HG03108 (cell line): ENCODE data around the gene HSPA9.

ENCODE experiments used
- ATAC-seq: cut with Tn5 transposase; IDR thresholded peaks from one replicate; pipeline ENCODE4 v1.9.1; 2021; ENCODE audit warnings: moderate library complexity; ENCODE audit not compliant: unreplicated experiment

HSPA9 gene

DNA sequence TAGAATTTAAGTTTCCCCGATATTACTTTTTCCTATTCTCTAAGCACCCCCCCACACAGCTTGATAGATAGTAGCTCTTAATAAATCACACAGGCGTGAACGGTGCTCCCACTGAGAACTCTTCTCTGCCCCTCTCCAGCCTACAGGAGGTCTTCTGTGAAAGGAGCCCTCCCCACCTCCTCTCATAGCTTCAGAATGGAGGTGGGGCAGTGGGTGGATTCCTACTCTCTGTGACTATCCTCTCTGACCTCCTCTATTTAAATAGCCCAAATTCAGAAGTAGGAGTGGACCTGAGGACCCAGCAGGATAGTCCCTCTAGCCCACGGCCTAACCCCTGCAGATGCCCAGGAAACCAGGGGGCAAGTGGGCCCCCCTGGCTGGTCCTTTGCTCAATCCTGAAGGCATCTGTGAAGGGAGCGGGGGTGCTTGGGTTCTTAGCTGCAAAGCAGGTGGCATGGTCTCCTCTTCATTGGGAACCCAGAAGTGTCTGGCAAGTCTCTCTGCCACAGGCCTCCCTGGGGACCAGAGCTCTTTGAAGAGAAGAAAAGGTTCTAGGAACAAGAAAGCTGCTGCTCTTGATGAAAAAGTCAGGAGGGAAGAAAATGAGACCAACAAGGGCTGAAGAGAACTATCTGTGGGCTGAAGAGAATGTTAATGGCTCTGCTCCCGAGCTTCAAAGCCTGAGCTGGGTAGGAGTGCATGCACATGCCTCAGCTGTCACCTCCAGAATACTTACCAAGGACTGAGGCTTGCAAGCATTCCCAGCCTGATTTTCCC is 21.1 kb upstream of the HSPA9 start:
- ATAC-seq, result no peak

DNA sequence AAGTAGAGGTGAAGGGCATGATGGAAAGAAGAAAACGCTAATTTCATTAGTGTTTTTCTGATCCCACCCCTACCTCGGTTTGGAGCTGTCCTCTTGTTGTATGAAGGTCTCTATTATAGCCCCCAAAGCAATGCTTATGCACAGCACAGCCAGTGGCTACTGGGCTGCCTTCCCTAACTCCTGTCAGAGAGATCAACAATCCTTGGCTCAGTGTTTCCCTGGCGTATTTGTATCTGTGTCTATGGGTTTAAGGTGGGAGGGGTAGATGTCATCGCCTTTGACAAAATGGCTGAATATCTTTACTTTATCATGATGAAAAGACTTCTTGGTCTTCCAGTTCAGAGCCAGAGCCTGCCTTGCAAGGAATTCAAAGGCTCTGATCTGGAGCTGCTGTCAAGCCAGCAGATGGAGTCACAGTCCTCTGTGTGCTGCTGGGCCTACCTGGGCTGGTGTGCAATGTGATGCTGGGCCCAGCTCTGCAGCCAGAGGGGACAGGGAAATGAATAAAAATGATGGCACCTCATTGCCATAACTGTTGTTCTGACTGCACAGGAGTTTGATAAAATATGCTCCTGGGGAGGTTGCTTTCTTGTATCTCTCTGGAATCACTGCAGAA is 20.1 kb upstream of the HSPA9 start:
- ATAC-seq, result no peak

GRCh38 chr5:138594305-138595058 is 19.3 kb upstream of the HSPA9 start:
- no peak for ATAC-seq

DNA sequence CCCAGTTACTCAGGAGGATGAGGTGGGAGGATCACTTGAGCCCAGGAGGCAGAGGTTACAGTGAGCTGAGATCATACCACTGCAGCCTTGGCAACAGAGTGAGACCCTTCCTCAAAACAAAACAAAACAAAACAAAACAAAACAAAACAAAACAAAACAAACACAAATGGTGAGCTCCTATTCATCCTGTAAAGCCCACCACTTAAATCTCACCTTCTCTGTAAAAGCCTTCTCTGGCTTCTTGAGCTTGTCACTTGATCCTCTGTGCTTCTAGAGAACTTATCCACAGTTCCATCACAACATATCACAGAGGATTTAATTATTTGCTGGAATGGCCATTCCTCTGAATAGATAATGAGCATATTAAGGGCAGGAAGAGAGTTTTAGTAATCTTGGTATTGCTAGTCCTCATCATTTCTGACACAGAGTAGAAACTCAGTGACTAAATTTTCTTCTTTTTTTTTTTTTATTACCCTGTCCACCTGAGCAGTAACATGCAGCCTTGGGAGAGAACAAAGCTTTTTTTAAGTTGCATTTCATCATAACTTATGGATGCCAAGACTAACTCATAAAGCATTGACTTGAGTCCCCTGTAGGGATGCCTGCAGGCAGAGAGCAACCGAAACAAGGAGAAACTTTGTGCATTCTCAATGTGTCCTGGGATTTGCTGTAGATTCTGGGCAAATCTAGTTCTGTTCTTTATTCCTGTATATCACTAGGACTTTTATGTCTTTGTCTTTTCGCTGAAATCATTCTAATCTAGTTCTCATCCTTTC is 13.0 kb upstream of the HSPA9 start:
- ATAC-seq, result no peak

DNA sequence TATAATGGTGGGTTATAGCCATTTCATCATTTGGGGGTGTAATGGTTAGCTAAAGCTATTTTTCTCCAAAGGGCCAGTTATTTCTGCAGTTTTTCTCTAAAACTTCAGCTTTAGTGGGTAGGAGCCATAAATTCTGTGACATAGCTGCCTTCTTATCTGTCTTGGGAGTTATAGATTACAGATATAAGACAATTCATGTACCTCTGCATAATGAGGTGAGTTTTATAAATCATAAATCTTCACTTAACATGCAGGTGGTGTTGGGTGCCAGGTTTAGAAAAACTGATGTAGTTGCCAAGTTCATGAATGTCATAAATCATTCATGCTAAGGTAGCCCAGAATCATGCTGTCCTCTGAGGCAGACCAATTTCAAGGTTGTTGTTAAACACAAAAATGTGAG is 10.0 kb upstream of the HSPA9 start:
- ATAC-seq, result no peak

GRCh38 chr5:138583984-138584637 is 8.9 kb upstream of the HSPA9 start:
- ATAC-seq, result no peak

GRCh38 chr5:138582959-138583358 is 7.8 kb upstream of the HSPA9 start:
- no peak for ATAC-seq

DNA sequence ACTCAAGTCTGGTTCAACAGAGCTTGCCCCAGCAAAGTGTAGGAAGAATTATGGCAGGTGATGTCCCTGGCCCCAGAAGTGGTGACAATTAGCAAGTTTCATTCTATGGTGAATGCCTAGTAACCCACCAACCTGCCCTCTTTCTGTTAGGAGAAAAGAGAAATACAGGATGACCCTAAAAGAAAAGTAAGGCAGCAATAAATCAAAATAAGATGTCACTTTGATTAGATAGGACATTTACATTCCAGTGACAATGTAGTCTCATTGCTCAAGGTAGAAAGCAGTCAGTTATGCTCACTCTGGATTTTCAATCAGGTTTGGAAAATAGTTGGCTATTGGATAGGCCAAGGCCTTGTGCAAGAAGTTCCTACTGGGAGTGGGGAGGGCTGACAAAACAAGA is 5.6 kb upstream of the HSPA9 start:
- ATAC-seq, result no peak

- no peak for ATAC-seq
Measured at GRCh38 chr5:138580001-138580400, 4.8 kb upstream of the HSPA9 start.

DNA sequence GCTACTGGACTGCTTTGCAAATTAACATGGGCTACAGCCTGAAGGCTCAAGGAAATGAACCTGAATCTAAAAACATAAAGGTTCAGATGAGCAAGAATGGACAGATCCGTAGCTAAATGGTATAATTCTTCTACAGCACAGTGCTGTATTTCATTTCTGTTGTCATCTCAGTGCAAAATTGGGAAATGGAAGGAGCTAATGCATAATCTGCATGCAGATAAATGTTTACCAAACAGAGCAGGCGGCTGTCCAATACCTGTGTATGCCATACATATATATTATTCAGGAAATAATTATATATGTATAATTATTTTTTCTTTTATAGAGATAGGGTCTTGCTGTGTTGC is 4.3 kb upstream of the HSPA9 start:
- ATAC-seq, result no peak

DNA sequence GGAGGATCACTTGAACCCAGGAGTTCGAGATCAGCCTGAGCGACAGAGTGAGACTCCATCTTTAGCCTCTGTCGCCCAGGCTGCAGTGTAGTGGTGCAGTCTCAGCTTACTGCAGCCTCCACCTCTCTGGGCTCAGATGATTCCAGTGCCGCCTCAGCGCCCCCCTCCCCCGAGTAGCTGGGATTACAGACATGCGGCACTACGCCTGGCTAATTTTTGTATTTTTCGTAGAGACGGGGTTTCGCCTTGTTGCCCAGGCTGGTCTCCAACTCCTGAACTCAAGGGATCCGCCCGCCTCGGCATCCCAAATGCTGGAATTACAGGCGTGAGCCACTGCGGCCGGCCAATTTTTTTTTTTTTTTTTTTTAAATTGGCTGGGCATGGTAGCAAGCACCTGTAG is 2.3 kb upstream of the HSPA9 start:
- no peak for ATAC-seq

DNA sequence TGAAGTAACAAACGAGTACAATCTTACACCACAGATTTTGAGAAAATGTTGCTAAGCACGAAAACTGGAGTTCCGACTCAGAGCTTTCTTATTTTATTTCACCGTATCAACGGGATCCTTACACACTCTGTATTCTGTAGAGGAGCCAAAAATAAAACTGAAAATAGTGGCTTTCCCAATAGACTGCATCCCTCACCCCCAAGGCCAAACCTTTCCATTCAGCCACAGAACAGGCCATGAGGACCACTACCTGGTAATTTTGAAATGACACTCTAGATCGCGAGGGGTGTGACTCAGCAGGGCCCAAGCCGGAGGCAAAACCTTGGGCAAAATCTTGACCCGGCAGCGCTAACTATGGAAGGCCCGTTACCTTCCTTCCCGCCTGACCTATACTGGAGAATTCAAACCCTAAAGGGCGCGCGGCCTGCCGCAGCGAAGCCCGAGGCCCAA is 432 bp downstream of the HSPA9 start:
- ATAC-seq, result no peak

GRCh38 chr5:138573949-138574670 is 1.1 kb downstream of the HSPA9 start:
- ATAC-seq, result no peak

DNA sequence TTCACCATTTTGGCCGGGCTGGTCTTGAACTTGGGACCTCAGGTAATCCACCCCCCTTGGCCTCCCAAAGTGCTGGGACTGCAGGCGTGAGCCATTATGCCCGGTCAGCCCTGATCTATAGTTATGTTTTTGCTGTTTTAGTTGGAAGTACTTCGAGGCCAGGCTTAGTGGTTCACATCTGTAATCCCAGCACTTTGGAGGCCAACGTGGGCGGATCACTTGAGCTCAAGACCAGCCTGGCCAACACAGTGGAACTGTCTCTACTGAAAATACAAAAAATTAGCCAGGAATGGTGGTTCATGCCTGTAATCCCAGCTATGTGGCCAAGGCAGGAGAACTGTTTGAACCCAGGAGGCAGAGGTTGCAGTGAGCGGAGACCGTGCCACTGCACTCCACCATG is 2.0 kb downstream of the HSPA9 start:
- ATAC-seq, result no peak

DNA sequence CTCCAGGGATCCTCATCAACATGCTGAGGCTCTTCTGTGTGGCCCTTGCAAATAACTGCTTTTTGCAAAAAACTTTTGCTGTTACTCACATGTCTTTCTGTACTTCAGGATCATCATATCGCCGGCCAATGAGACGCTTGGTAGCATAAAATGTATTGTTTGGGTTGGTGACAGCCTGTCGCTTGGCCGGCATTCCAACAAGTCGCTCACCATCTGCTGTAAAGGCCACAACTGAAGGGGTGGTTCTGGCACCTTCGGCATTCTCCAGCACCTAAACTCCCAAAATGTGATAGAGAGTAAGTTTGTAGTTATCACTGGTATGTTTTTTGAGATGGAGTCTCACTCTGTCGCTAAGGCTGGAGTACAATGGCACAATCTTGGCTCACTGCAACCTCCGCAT is 4.3 kb downstream of the HSPA9 start:
- ATAC-seq, result no peak

DNA sequence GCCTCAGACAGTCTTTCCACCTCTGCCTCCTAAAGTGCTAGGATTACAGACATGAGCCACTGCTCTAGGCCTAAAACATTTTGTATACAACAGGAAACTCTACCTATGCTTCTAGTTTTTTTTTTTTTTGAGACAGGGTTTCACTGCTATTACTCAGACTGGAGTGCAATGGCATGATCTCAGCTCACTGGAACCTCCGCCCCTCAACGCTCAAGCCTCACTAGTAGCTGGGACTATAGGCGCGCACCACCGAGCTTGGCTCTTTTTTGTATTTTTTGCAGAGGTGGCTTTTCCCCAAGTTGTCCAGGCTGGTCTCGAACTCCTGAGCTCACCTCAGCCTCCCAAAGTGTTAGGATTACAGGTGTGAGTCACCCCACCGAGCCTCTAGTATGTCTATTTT is 5.4 kb downstream of the HSPA9 start:
- ATAC-seq, result no peak

DNA sequence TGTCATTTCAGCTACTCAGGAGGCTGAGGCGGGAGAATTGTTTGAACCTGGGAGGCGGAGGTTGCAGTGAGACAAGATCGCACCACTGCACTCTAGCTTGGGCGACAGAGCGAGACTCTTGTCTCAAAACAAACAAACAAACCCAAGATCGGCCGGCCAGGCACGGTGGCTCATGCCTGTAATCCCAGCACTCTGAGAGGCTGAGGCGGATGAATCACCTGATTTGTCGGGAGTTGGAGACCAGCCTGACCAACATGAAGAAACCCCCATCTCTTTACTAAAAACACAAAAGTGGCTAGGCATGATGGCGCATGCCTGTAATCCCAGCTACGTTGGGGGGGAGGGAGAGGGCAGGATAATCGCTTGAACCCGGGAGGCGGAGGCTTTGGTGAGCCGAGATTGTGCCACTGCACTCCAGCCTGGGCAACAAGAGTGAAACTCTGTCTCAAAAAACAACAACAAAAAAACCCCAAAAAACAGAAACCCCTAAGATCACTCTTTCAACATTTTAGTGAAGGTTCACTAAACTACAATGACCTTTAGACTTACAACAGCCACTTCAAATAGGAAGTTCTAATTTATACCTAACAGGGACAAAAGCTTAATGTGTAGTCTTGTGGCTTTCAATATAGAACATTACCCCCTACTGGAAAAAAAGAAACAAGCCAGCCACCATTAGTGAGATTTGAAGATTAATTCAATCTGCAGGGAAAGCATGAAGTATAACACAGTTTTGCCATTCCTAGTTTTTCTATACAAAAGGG is 7.0 kb downstream of the HSPA9 start:
- no peak for ATAC-seq

DNA sequence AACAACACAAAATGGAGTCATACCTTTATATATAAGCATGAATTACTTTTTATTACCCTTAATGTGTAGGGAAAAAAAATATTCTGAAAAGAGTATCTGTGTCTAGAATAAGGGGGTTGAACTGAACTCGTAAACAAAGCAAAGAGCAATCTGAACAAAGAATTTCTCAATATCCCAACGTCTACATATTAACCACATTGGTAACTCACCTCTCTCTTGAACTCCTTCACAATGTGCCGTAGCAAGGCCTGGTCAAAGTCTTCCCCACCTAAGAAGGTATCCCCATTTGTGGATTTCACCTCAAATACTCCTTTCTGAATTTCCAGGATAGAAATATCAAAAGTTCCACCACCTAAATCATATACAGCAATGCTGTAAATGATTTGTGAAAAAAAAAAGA is 8.4 kb downstream of the HSPA9 start:
- ATAC-seq, result no peak

GRCh38 chr5:138565100-138565821 is 9.9 kb downstream of the HSPA9 start:
- ATAC-seq, result no peak
